Endometrium (tissue), 2 donors: ENCODE measurements around the gene SLC9C2.
"Not testable (repeated sequence)": the region's sequence is repeated elsewhere in the genome, so short reads cannot be mapped to it uniquely, and the experiment has no call there.

Experiments used
- FAIRE-seq: peaks from 2 replicates; lab custom pipeline; 2012; peaks lifted over from hg19 to GRCh38; lab: Jason Lieb, UNC
- donor health status: control.
- donor health status: control.

SLC9C2 gene

DNA sequence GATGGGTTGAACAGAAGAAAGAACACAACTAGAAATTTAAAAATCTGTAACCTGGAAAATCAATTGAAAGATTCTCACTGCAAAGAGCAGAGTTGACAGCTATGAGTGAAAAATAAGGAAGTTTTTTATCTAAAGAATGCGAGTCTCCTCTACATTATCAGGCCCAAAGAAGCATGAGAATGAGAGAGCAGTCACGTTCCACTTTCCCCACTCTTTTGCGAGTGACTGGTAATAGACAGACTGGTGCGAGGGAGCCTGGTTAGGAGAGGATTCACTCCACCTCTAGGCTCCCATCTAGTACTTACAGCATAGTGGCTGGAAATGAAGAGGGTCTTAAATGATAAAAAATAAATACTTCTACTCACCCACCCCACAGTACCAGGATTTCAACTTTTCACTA, 73.8 kb downstream of the SLC9C2 start:
- no peak for FAIRE-seq

DNA sequence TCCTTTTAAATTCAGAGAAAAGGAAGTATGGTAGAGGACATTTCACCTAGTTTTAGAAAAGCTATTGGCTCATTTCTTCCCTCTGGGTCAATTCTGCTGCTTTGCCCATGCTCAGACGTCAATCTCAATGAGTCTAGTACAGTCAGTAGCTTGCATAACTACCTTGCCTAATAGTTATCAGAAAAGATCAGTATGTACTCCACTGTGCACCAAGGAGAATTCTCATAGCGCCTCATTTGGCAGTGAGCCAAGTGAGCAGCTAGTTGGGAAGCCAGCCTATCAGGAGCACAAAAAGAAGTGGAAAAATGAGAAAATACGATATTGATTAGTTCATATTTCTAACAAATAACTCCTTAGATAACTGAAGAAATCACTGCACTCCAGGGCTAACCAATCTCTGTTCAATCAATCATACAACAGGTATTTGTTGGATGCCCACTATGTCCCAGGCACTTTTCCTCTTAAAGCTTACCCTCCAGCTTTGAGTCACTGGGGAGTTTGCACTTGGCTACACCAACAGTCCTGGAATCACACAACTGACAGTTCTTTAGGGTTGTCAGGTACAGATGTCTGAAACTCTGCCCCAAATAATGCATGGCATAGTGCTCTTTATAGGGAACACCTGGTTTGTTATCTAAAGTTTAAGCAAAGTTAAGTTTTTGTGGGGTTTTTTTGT, 75.6 kb downstream of the SLC9C2 start:
- FAIRE-seq, result no peak

DNA sequence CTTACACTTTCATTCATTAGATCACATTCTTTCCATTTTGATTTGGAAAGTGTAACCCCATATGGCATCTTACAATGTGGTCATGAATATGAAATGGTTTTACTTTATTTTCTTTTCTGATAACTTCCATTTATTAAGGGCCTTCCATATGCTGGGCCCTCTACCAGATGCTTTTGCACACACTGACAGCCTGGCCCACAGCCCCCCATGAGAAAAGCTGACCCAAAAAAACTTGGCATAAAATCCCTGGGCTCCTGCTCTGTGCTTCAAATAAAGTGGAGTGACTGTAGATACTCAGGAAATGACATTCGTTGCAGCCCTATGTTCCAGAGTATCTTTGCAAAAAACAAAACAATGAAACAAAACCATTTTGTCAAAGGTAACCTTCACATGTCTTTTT, 76.9 kb downstream of the SLC9C2 start:
- FAIRE-seq, result no peak

DNA sequence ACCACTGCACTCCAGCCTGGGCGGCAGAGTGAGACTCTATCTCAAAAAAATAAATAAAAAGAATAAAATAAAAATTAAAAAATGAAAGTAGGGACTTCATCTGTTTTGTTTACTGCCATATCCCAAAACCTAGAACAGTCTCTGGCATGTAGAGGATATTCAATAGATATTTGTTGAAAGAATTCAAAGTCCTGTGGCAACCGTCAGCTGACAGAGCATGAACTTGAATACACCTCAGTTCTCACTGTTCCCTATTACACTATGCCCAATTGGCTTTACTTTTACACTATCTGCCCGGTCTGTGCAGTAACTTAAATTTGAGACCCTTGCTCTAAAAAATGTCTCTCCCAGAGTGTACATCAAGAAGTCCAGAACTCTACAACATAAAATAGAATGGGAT, 79.5 kb downstream of the SLC9C2 start:
- no peak for FAIRE-seq

DNA sequence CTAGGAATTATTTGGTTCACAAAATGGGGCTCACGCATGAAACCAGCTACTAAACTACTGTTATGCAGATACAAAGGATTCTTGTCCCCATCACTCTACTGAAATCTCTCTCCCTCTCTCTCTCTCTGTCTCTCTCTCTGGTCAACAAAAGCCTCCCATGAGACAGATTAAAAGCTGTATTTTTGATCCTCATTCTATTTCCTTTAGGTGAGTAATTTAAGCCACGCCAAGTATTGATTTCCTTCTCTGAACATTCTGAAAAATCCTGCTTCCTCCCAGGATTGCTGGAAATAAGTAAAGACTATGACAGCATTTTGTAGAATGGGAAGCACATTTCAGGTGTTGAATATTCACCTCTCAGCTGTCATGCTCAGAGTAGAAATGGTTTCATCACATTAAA, 82.1 kb downstream of the SLC9C2 start:
- FAIRE-seq, result no peak

DNA sequence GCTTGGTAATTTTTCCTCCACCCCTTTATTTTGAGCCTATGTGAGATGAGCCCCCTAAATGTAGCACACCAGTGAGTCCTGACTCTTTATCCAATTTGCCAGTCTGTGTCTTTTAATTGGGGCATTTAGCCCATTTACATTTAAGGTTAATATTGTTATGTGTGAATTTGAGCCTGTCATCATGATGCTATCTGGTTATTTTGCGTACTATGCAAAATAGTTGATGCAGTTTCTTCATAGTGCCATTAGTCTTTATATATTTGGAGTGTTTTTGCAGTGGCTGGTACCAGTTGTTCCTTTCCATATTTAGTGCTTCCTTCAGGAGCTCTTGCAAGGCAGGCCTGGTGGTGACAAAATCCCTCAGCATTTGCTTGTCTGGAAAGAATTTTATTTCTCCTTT, 88.4 kb downstream of the SLC9C2 start:
- not testable (repeated sequence) for FAIRE-seq

DNA sequence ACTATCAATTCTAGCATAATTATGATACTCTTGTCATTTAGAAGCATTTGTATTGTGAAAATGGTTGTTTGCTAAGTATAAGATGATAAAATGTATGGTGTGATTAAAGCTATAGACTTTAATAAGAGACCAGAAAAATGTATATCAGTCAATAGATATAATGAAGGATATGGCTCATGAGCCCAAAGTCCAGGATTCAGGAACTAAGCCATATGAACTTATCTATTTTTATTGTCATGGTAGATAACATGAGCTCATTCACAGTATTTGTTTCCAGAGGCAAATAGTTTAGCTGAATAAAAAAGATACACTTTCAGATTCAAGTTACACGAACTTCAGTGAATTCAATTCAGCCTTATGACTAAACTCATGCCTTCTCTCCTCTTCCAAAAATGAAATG, 93.1 kb downstream of the SLC9C2 start:
- no peak for FAIRE-seq

DNA sequence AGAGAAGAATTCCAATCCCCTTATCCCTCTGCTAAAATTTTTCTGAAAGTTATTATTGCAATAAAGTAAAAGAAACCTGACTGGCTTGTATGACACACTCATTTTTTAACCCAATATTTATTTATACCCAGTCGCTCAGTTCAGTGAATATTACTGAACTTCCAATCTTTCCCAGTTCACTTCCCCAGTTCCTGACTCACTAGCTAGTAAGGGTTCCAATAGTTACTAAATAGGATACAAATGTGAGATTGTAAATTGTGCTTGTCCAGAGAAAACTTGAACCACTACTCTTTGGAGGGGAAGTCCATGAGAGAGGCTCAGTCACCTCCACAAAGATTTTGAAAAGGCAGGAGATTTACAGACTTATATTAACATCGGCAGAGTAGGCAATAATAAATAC, 94.3 kb downstream of the SLC9C2 start:
- no peak for FAIRE-seq

DNA sequence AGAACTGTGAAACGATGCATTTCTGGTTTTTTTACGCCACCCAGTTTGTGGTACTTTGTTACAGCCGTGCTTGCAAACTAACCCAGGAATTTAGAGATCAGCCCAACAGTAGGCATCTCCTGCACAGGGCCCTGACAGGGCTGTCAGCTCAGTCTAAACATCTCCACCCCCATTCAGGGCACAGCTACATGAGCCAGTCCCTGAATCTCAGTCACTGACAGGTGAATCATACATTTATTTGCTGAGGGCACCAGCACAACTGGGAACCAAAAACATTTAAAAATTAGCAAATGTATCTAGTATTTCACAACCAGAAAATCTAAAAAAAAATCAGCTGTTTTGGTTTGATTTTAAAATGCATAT, 95.0 kb downstream of the SLC9C2 start:
- no peak for FAIRE-seq

DNA sequence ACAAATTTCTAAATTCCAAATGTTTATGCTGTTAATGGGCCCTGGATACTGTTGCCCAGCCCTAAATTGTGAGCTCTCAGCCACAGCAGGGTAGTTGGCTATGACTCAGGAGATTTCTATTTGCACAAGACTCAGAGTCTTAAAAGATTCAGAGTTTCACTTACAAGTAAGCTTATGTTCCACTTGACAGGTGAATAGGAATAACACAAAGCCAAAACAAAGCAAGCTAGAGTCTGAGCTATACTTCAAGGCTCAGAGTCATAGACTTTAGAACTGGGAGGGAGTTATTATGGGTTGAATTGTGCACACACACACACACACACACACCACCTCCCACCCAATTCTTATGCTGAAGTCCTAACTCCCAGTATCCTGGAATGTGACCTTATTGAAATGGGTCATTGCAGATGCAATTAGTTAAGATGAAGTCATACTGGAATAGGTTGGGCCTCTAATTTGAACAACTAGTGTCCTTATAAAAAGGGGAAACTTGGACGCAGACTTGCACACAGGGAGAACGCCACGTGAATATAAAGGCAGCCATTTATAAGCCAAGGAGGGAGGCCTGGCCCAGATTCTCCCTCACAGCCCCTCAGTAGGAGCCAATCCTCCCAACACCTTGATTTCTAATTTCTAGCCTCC, 95.5 kb downstream of the SLC9C2 start:
- no peak for FAIRE-seq

DNA sequence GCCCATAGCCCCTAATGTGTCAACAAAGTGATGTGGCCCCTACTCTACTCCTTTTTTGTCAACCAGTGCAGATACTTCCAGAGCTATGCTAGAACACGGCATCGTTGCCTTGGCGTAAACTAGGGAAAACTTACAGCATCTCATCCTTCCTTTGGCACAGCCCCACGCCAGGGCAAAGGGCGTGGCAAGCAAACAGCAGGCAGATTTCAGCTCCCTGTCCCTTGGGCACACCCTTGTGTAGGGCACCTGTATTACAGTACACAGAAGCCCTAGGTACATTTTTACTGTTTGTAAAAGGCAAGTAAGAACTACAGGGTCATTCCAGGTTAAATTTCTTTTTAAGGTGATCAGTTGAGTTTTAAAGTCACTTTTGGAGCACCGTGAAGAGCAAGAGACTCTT, 96.4 kb downstream of the SLC9C2 start:
- no peak for FAIRE-seq

DNA sequence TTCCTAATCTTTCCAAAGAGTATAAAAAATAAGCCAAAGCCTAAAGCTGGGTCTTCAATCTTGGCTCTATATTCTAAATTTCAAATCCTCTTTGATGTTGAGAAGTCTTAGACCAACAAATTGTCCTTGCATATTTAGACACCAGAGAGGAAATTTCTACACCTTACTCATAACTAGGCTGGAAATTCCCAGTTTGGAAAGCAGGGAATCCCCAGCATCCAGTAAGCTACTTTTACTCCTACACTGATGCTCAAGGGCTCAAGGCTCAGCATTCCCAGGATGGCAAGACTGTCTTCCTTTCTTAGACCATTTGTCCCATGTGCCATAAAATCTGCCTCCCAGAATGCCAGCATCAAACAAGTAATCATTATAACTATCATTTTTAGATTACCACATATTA, 97.5 kb downstream of the SLC9C2 start:
- FAIRE-seq, result no peak

DNA sequence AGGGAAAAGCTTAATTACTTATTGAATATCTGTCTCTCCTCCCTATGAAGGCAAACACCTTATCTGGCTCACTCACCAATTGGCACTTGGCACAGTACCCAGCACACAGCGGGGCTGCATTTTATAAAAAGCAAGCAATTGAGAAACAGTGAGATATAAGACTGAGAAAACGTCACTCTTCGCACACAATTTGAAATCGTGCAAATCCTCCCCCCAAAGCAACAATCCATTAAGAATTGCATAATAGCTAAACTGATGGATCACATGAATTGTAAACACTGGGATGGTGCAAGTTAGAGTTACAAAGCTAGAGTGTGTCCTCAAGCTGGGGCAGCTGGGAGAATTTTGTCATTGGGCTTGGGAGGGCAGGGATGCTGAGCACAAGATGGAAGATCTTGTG, 98.6 kb downstream of the SLC9C2 start:
- no peak for FAIRE-seq

DNA sequence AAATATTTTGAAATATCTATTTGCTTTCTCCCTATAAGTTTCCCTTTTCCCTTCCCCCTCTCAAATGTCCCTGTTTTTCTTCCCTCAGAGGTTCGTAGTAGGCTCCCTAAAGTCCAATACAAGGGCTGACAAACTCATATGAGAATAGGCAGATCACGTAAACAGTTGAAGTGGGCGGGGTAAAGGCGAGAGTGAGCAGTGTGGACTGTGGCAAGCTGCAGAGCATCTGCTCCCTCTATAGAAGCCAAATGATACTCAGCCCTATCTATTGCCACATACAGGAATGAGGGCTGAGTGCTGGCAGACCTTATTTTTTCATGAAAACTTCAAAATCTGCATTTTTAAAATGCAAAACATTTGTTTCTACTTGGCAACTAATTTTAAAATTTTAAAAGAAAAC, 99.5 kb downstream of the SLC9C2 start:
- FAIRE-seq, result no peak

DNA sequence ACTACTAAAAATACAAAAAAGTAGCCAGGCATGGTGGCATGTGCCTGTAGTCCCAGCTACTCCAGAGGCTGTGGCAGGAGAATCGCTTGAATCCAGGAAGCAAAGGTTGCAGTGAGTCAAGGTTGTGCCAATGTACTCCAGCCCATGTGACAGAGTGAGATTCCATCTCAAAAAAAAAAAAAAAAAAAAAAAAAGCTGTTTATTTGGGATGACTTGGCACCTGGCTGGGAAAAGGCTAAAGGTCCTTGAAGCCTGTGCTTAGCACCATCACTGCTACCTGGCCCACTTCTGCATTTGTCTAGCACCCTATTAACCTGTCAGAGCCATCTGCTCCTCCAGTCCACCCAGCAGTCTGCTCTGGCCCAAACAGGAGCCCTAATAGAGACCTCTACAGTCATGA, 100.8 kb downstream of the SLC9C2 start:
- no peak for FAIRE-seq

DNA sequence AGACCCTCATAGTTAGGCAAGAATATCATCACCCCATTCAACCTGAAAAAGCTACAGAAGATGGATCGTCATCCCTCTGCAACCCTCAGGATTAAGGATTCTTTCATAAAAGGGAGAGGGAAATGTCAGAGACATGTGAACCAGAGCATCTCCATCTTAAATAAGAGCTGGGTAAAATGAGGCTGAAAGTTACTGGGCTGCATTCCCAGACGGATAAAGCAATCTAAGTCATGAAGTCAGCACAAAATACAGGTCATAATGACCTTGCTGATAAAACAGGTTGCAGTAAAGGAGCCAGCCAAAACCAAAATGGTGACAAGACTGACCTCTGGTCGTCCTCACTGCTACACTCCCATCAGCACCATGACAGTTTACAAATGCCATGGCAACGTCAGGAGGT, 103.1 kb downstream of the SLC9C2 start:
- FAIRE-seq, result no peak

DNA sequence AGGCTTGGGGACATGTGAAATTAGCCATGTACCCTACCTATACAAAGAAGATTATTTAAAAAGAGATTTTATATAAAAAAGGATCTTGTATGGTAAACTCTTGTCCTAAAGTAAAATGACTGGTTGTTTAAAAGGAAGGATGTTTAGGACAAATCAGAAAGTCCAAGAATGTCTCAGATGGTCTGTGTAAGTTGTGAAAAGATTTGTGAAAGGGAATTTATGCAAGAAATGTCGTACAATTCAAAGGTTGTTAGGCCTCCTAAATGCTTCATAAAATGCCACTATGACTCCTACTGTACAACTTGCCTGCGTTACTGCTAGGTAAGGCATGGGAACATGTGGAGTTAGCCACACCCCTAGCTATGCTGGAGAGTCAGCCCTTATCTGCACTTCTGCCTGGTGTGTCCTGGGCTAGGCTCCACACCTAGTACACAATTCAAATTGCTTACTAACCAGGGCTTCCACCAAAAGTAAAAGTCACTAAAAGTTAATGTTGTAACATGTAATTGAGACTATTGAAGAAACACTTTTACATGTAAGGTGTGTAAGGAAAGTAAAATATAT, 106.0 kb downstream of the SLC9C2 start:
- no peak for FAIRE-seq

DNA sequence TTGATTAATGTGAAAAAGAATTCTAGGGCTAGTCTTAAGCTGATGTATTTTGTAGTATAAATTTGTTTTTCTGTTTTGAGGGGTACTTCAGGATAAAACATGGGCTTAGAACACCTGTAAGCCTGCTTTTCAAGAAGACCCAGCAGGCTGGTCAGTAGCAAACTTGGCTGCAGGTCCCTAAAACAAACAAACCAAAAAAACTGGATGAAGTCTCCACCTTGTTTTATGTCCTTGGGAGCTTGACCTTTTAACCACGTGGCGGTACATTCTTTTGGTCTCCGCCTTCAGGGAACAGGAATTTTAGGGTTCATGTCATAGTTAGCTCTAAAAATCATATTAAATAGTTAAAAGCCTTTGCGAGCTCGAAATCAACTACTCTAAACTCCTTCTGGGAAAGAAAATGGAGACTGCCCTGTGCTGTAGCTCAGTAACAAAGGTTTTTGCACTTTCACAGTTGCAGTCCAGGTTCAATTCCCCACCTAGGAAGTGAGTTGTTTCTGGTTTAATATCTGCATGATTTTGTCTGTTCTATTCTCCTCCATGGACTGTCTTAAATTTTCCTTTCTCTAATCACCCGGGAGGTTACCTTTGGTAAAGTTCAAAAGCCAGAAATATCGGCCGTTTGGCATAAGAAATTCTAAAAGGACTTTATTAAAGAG, 107.1 kb downstream of the SLC9C2 start:
- FAIRE-seq, result no peak

DNA sequence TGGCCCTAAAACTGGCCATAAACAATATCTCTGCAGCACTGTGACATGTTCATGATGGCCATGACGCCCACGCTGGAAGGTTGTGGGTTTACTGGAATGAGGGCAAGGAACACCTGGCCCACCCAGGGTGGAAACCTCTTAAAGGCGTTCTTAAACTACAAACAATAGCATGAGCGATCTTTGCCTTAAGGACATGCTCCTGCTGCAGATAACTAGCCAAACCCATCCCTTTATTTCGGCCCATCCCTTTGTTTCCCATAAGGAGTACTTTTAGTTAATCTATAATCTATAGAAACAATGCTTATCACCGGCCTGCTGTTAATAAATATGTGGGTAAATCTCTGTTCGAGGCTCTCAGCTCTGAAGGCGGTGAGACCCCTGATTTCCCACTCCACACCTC, 109.7 kb downstream of the SLC9C2 start:
- FAIRE-seq, result not testable (repeated sequence)

DNA sequence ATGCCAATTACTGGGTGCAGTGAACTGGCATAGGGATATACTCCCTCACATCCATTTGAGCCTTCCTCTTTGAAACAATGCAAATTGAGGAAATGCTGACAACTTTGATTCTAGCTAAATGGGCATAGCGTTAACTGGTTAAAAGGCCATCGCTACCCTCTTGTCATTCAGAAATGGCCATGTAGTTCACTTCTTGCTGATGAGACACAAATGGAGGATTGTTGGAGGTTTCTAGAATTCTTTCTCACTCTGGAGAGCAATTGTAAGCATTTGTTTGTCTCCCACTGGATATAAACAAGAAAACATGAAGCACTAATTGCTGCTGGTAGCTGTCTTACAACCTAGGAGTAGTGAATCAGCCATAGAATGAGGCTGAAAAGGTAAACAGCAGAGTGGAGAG, 111.4 kb downstream of the SLC9C2 start:
- FAIRE-seq, result no peak

DNA sequence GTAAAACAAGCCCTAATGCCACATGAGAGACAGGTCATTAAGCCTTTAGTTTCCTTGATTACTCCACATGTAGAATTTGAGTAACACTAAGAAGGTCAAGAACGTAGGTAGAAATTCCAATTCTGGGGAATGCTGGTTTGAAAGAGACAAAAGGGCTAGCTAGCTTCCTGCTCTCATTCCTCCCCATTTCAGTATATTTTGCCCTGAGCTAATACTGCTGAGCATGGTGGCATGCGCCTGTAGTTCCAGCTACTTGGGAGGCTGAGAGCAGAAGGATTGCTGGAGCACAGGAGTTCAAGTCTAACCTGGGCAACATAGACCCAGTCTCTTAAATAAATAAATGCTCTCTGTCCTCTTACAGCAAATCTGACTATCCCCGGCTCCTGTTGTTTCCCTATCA, 112.9 kb downstream of the SLC9C2 start:
- no peak for FAIRE-seq

DNA sequence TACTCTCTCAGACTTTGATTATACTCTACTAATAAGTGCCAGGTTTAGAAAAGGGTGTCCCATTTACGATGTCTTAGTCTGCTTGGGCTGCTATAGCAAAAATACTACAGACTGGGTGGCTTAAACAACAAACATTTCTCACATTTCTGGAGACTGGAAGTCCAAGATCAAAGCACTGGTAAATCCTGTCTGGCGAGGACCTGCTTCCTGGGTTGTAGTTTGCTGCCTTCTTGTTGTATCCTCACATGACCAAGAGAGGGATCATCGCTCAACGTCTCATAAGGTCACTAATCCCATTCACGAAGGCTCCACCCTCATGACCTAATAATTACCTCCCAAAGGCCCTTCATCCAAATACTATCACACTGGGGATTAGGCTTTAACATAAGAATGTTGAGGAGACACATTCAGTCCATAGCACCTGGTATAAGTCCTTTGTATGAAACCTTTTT, 113.7 kb downstream of the SLC9C2 start:
- FAIRE-seq, result no peak

DNA sequence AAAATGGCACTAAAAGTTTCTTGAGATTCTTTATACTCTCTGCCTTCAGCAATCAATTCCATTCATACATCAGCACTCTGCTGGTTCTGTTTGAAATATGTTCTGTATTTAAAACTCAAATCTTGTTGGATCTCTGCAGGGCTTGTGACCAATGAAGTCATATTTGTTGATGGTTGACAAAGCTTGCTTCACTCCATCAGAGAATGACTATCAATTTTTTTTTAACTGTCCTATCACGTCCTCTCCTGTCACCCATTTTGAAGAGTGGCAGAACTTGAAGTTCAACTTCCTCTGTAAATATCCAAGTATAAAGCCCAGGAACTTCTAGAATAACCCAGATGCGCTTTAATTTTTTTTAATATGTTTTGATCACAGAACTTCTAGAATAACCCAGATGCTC, 114.9 kb downstream of the SLC9C2 start:
- FAIRE-seq, result no peak

DNA sequence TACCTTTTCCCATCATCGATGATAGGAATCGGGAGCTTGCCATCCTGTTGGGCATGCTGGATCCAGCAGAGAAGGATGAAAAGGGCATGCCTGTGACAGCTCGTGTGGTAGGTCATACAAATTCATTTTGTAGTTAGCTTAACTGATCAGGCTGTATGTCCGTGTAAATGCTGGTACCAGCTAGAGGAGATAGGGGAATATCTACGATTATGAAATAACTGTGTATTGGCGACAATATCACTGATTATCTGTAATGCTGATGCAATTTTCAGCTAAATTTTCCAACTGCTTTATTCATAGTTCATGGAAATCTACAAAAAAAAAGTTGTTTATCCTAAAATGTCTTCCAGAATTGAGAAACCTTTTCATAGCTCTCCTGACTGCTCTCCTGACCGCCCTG, 117.5 kb downstream of the SLC9C2 start:
- FAIRE-seq, result no peak
